HG02642 (cell line): ENCODE data around the gene TIAM1.

ENCODE experiments used
- ATAC-seq: cut with Tn5 transposase; IDR thresholded peaks from one replicate; pipeline ENCODE4 v1.9.1; 2021; ENCODE audit warnings: mild to moderate bottlenecking; ENCODE audit not compliant: unreplicated experiment, poor library complexity

Gene TIAM1

GRCh38 chr21:31184876-31185275 is 159.2 kb downstream of the TIAM1 start:
- ATAC-seq: no peak

GRCh38 chr21:31184459-31184858 is 159.6 kb downstream of the TIAM1 start:
- no peak for ATAC-seq

- ATAC-seq: no peak
Observed at GRCh38 chr21:31182231-31183140, 161.6 kb downstream of the TIAM1 start.

- ATAC-seq: no peak
Observed at GRCh38 chr21:31181082-31181750, 162.8 kb downstream of the TIAM1 start.

- no peak for ATAC-seq
Observed at GRCh38 chr21:31180256-31181081, 163.6 kb downstream of the TIAM1 start.

- ATAC-seq: no peak
Observed at GRCh38 chr21:31176725-31177124, 167.3 kb downstream of the TIAM1 start.

GRCh38 chr21:31176080-31176551 is 167.9 kb downstream of the TIAM1 start:
- no peak for ATAC-seq

GRCh38 chr21:31173881-31174555 is 170.0 kb downstream of the TIAM1 start:
- ATAC-seq: no peak

- ATAC-seq: no peak
Observed at GRCh38 chr21:31172328-31172727, 171.7 kb downstream of the TIAM1 start.

- ATAC-seq: no peak
Observed at GRCh38 chr21:31164713-31165694, 179.1 kb downstream of the TIAM1 start.

- no peak for ATAC-seq
Observed at GRCh38 chr21:31162827-31163226, 181.2 kb downstream of the TIAM1 start.

GRCh38 chr21:31162079-31162699 is 181.9 kb downstream of the TIAM1 start:
- ATAC-seq: no peak

GRCh38 chr21:31161157-31161556 is 182.9 kb downstream of the TIAM1 start:
- ATAC-seq: no peak

GRCh38 chr21:31159808-31160207 is 184.3 kb downstream of the TIAM1 start:
- no peak for ATAC-seq

GRCh38 chr21:31158789-31159581 is 185.1 kb downstream of the TIAM1 start:
- ATAC-seq: no peak

- ATAC-seq: no peak
Observed at GRCh38 chr21:31157756-31158155, 186.3 kb downstream of the TIAM1 start.

- no peak for ATAC-seq
Observed at GRCh38 chr21:31156662-31157061, 187.4 kb downstream of the TIAM1 start.

- ATAC-seq: no peak
Observed at GRCh38 chr21:31156169-31156568, 187.9 kb downstream of the TIAM1 start.
